GM12864 (cell line): ENCODE data around the gene SYNPO2L.
"Not testable (repeated sequence)": the region's sequence is repeated elsewhere in the genome, so short reads cannot be mapped to it uniquely, and the experiment has no call there.

Experiments
- DNase-seq: peaks from one replicate; pipeline ENCODE4 v3.0.0-alpha.2; 2011; ENCODE audit warnings: low read depth
- H3K4me3 ChIP-seq: 2 replicates; pipeline ENCODE4 v1.5.1; 2011; ENCODE audit warnings: mild to moderate bottlenecking, low read depth, low read length, control low read depth
- TF ChIP-seq, protein P1 (sequence below): IDR thresholded peaks from 2 replicates; pipeline ENCODE4 v1.5.1; 2011; ENCODE audit warnings: low read depth, mild to moderate bottlenecking, moderate library complexity, low read length, control low read depth, inconsistent platforms; ENCODE audit errors: missing control alignments

The SYNPO2L gene

GRCh38 chr10:73655990-73656298 is at the start of gene SYNPO2L:
Gene SYNPO2L, minus strand, starts transcription at chr10:73656029. Its CDS starts 107 bp downstream, at chr10:73655922.
- H3K4me3 ChIP-seq, result no peak within 1 kb of the TSS
- TF ChIP-seq, protein P1, sequence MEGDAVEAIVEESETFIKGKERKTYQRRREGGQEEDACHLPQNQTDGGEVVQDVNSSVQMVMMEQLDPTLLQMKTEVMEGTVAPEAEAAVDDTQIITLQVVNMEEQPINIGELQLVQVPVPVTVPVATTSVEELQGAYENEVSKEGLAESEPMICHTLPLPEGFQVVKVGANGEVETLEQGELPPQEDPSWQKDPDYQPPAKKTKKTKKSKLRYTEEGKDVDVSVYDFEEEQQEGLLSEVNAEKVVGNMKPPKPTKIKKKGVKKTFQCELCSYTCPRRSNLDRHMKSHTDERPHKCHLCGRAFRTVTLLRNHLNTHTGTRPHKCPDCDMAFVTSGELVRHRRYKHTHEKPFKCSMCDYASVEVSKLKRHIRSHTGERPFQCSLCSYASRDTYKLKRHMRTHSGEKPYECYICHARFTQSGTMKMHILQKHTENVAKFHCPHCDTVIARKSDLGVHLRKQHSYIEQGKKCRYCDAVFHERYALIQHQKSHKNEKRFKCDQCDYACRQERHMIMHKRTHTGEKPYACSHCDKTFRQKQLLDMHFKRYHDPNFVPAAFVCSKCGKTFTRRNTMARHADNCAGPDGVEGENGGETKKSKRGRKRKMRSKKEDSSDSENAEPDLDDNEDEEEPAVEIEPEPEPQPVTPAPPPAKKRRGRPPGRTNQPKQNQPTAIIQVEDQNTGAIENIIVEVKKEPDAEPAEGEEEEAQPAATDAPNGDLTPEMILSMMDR, result no peak
- no peak for DNase-seq

DNA sequence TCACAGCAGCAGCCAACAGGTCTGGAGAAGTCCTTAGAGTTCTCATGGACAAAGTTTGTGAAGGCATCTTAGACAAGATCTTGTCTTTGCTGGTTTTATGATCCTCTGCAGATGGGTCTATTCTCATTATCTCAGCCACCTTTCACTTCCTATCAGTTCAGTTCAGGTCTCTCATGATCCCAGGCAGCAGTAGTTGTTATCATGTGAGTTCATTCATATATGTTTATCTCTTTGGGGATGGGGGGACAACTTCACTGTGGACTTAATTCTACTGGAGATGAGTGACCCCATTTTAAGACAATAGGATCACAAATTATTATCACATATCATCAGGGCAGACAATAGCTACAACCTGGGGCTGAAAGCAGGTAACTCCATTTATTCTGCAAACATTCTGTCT is 48.1 kb upstream of the SYNPO2L start:
- H3K4me3 ChIP-seq, DNase-seq: not testable (repeated sequence)

DNA sequence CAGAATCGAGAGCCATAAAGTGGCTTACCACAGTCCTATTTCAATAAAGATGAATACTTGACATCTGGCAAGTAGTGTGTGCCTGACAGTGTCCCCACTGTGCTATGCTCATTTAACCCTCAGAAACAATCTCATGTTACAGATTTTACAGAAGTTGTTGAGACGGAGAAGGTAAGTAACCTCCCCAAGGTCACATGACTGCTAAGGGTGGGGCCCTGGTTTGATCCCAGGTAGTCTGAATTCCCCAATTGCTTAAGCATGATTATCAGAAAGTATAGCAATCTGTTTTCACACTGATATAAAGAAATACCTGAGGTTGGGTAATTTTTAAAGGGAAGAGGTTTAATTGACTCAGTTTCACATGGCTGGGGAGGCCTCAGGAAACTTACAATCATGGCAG is 43.0 kb upstream of the SYNPO2L start:
- DNase-seq, H3K4me3 ChIP-seq: not testable (repeated sequence)

GRCh38 chr10:73697675-73698159 is 41.9 kb upstream of the SYNPO2L start, which contains the start of gene AGAP5:
Gene AGAP5, minus strand, starts transcription at chr10:73698109. Its CDS starts 354 bp downstream, at chr10:73697755.
- not testable (repeated sequence) for DNase-seq, H3K4me3 ChIP-seq

DNA sequence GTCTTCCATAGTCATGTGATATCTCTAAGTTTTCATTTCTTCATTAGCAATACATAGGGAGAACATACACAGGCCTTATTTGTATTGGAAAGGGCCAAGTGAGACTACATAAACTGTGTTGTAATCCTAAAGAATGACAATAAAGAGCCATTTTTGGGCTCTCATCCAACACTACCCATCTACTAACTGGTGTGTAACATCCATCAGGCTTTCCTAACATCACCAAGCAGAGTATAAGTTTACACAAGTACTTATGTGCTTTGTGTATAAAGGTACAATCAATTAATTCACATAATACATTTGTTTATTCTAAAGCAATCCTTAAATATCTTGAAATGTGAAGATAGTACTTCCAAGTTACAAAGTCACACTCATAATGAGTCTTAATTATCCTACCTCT is 39.5 kb upstream of the SYNPO2L start:
- H3K4me3 ChIP-seq, DNase-seq: not testable (repeated sequence)

DNA sequence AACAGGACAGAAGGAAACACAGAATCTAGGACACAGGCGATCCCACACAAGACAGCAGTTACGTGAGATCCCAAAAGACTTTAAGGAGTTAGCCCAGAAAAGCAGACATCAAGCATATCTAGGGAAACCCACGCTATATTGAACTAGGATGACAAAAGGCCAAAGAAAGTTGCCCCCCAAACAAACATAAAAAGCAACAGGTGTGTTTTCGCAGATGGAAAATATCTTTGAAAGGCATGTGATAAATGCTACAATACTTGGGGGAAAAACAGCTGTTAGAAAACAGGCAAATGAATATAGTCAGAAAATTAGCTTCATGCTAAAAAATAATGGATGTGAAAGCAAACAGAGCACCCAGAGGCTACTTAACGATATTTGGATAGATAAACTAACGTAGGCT is 34.9 kb upstream of the SYNPO2L start:
- not testable (repeated sequence) for H3K4me3 ChIP-seq, DNase-seq

DNA sequence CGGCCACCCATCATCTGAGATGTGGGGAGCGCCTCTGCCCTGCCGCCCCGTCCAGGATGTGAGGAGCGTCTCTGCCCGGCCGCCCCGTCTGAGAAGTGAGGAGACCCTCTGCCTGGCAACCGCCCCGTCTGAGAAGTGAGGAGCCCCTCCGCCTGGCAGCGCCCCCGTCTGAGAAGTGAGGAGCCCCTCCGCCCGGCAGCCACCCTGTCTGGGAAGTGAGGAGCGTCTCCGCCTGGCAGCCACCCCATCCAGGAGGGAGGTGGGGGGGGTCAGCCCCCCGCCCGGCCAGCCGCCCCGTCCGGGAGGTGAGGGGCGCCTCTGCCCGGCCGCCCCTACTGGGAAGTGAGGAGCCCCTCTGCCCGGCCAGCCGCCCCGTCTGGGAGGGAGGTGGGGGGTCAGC is 33.8 kb upstream of the SYNPO2L start:
- not testable (repeated sequence) for DNase-seq, H3K4me3 ChIP-seq

DNA sequence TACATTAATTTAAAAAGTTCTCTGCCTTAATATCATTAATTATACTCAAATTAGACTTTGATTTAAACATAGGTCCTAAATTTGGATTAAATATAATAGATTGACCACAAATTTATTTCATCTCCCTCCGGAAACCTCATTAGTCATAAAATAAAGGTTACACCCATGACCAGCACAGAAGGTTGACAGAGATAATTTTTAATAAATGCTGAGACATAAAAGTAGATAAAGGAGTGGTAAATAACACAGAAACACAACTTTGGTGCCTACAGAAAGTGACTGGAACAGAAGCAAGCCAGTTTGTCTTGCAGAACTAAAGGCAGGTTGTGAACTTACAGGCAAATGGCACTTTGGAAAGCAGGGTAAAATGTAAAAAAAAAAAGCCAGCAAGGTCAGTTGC is 31.8 kb upstream of the SYNPO2L start:
- not testable (repeated sequence) for DNase-seq, H3K4me3 ChIP-seq

DNA sequence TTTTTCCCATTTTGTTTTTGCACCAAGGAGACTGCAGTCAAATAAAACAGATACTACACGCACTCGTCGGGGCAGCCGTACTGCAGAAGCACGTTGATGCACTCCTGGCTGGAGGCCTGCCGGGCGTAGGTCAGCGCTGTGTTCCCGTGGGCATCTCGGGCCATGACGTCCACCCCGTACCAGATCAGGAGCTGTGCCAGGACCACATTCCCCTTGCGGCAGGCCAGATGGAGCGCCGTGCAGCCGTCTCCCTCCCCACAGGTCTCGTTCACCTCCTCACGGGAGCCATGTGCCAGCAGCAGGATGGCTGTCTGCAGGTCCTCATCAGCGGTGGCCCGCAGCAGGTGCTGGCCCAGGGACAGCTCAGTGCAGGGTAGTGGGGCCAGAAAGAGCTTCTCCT is 18.7 kb upstream of the SYNPO2L start:
- not testable (repeated sequence) for H3K4me3 ChIP-seq, DNase-seq

DNA sequence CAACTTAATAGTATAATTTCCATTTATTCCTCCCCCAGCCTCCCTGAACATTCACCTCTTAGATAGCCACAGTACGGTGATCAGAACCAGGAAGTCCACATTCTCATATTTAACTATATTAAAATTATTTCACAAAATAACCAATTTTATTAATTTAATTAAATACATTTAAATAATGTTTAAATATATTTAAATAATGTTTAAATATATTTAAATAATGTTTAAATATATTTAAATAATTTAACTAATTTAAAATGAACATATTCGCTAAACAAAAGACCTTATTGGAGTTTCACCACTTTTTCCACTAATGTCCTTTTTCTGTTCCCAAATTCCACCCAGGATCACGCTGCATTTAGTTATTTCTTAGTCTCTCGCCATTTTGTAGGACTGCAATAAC is 12.5 kb upstream of the SYNPO2L start:
- not testable (repeated sequence) for H3K4me3 ChIP-seq, DNase-seq

GRCh38 chr10:73666153-73666809 is 10.5 kb upstream of the SYNPO2L start:
- not testable (repeated sequence) for DNase-seq, H3K4me3 ChIP-seq

DNA sequence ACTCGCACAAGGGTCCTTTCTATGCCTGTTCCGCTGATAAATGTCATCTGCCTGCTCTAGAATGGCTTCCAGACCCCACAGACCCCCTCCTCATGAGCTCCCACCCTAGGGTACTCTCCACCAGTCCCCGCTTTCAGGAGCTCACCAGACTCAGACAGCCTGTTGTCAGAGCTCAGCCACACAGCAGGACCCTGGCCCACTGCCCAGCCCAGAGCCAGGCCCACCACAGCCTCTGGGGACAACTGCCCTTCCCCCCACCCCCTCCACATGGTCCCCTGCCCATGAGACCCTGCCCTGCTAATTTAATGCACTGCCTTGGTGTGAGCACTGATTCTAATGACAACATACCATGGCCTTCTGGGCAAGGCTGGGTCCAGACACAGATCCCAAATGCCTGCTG is 9.8 kb upstream of the SYNPO2L start:
- not testable (repeated sequence) for H3K4me3 ChIP-seq, DNase-seq

DNA sequence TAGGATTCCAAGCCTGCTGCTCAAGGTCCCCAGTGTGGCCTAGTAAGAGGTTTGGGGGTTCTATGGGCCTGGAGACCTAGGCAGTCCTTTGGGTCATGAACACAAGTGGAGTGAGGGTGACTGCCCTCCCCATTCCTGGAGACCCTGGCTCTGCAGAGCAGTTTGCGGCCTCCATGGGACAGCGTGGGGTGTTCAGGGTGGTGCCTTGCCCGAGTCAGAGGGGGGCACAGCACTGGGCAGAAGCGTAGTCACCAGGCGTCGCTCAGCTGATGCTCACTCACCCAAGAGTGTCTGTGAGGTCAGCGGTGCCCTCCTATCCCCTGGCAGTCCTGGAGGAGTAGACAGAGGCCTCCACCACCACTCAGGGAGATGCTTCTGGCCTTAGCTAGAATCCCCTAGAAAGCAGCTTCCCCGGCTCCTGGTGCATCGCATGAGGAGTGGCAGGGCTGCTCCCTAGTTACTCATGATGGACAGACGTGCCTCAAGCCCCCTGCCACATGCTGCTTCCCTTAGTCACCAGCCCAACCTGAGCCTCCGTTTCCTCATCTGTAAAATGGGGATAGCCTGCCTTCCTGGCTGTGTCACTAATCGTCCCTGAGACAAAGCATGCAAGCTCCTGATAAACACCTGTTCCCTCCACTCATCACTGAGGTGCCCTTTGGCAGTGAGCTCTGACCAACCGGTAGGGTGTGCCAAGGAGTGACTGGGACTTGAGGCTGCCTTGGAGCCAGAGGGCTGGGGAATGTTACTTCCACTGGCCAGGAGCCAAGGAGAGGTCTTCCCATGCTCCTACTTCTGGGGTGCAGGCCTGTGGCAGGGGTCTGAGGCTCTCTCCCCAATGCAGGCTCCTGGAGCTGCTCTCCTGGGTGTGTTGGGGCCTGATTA is 8.6 kb upstream of the SYNPO2L start:
- DNase-seq, result not testable (repeated sequence)

DNA sequence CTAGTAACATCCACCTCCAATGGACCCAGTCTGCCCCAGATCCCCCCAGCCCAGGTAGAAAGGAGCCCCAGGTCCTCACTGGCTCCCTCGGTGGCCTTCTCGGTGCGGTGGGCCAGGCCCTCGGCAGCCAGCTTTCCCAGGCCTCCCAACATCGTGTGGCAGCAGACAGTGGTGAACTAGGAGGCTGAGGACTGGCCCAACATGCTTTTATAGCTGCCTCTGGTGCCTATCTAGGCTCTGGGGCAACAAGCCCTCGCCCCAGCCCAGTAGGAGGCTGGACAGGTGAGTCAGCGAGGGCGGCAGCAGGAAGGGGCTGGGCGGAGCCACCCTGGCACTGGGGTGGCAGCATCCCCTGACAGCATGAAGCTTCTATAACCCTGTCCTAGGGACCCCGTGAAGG is 7.8 kb upstream of the SYNPO2L start:
- not testable (repeated sequence) for H3K4me3 ChIP-seq, DNase-seq

More for the DNA sequence above, 8.6 kb upstream of the SYNPO2L start:
- H3K4me3 ChIP-seq, result not testable (repeated sequence)

DNA sequence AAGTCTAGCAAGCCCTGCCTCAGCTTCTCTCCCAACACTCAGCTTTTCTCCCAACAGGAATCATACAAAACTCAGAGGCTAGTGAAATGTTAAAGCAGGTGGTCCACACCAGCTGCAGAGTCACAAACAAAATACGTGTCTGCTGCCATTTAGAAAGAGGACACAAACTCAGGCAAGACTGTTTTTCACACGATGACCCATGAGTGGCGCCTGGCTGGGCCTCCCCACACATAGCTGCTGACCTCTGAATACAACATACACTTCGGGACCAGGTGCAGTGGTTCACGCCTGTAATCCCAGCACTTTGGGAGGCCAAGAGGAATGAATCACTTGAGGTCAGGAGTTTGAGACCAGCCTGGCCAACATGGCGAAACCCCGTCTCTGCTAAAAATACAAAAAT is 6.9 kb upstream of the SYNPO2L start:
- DNase-seq, H3K4me3 ChIP-seq: not testable (repeated sequence)
